ENCODE data around the gene CDT1.

DNA sequence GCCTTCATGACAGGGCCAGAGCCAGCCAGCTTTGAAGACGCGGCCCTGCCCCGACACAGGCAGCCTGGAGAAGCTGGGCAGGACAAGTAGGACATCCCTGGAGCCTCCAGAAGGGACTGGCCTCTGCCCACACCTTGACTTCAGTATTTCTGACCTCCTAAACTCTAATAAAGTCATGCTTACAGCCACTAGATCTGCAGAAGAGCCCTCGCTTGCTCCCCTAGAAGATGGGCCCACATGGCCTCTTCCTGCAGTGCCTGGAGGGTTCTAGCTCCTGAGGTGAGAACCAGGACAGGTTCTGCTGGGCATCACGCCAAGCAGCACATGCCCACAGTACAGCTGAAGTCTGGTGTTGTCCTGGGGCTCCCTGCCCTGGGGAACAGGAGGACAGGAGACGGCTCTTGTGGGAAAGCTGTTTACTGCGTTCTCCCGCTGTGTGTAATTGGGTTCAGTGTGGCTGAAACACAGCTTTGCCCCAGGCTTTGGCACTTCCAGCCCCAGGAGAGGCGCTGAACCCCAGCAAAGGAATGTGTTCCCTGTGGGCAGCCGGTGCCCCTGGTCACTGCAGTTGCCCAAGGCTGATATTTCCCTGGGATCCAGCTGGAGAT, 5.6 kb downstream of the CDT1 start:
- TF ChIP-seq, protein P1, sequence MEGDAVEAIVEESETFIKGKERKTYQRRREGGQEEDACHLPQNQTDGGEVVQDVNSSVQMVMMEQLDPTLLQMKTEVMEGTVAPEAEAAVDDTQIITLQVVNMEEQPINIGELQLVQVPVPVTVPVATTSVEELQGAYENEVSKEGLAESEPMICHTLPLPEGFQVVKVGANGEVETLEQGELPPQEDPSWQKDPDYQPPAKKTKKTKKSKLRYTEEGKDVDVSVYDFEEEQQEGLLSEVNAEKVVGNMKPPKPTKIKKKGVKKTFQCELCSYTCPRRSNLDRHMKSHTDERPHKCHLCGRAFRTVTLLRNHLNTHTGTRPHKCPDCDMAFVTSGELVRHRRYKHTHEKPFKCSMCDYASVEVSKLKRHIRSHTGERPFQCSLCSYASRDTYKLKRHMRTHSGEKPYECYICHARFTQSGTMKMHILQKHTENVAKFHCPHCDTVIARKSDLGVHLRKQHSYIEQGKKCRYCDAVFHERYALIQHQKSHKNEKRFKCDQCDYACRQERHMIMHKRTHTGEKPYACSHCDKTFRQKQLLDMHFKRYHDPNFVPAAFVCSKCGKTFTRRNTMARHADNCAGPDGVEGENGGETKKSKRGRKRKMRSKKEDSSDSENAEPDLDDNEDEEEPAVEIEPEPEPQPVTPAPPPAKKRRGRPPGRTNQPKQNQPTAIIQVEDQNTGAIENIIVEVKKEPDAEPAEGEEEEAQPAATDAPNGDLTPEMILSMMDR (IDR thresholded peaks at IDR 0.05): no peak
- TF ChIP-seq POLR2A (IDR thresholded peaks at IDR 0.05): no peak
